ENCODE results near the gene ABI2.

ABI2 gene

GRCh38 chr2:203432811-203433210 is 104.6 kb downstream of the ABI2 start:
- no peak for DNase-seq

GRCh38 chr2:203436496-203436895 is 108.3 kb downstream of the ABI2 start:
- DNase-seq, result no peak

GRCh38 chr2:203437511-203437910 is 109.3 kb downstream of the ABI2 start:
- no peak for DNase-seq

GRCh38 chr2:203438528-203438927 is 110.3 kb downstream of the ABI2 start:
- no peak for DNase-seq

GRCh38 chr2:203440671-203441070 is 112.5 kb downstream of the ABI2 start:
- no peak for DNase-seq

- no peak for DNase-seq
Observed at GRCh38 chr2:203441463-203441862, 113.3 kb downstream of the ABI2 start.

GRCh38 chr2:203442463-203442862 is 114.3 kb downstream of the ABI2 start:
- DNase-seq, result no peak

- no peak for DNase-seq
Observed at GRCh38 chr2:203444738-203445137, 116.5 kb downstream of the ABI2 start.

- no peak for DNase-seq
Observed at GRCh38 chr2:203446071-203446481, 117.9 kb downstream of the ABI2 start.

GRCh38 chr2:203446780-203447179 is 118.6 kb downstream of the ABI2 start:
- DNase-seq, result no peak

GRCh38 chr2:203450561-203450960 is 122.4 kb downstream of the ABI2 start:
- no peak for DNase-seq

- no peak for DNase-seq
Observed at GRCh38 chr2:203451011-203451410, 122.8 kb downstream of the ABI2 start.

GRCh38 chr2:203451689-203452088 is 123.5 kb downstream of the ABI2 start:
- no peak for DNase-seq

- no peak for DNase-seq
Observed at GRCh38 chr2:203453858-203454451, 125.8 kb downstream of the ABI2 start.

- DNase-seq, result no peak
Observed at GRCh38 chr2:203455209-203455608, 127.0 kb downstream of the ABI2 start.

- DNase-seq, result no peak
Observed at GRCh38 chr2:203461746-203462145, 133.6 kb downstream of the ABI2 start.

GRCh38 chr2:203462308-203462707 is 134.1 kb downstream of the ABI2 start:
- no peak for DNase-seq

- DNase-seq, result no peak
Observed at GRCh38 chr2:203463266-203463678, 135.1 kb downstream of the ABI2 start.

- DNase-seq, result no peak
Observed at GRCh38 chr2:203469546-203469945, 141.4 kb downstream of the ABI2 start.

GRCh38 chr2:203470371-203470770 is 142.2 kb downstream of the ABI2 start:
- DNase-seq, result no peak

- no peak for DNase-seq
Observed at GRCh38 chr2:203471323-203471722, 143.1 kb downstream of the ABI2 start.

- DNase-seq, result no peak
Observed at GRCh38 chr2:203476881-203477280, 148.7 kb downstream of the ABI2 start.

GRCh38 chr2:203480623-203481022 is 152.4 kb downstream of the ABI2 start:
- DNase-seq, result no peak

- no peak for DNase-seq
Observed at GRCh38 chr2:203484266-203485112, 156.3 kb downstream of the ABI2 start.

- no peak for DNase-seq
Observed at GRCh38 chr2:203489531-203489930, 161.3 kb downstream of the ABI2 start.

Measured in cortex of kidney (tissue), 1 donor.